Measurements from ENCODE around the gene CCDC57.

DNA sequence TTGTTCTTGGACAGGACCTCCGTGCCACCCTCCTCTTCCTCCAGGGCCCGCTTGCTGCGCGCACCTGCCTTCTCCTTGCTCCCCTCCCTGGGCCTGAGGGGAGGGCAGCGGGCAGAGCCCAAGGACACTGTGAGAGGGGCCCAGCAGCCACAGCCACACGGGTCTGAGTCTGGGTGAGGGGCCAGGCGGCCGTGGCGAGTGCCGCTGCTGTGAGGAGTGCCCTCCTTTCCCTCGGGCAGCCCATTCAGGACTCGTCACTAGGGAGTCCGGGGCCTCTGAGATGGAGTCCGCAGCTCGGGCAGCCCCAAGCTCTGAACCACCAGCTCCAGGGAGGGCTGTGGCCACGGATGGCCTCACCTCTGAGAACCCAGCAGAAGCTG, 152.7 kb downstream of the CCDC57 start:
- TF ChIP-seq CTCF (IDR thresholded peaks at IDR 0.05; ENCODE audit: low read depth, low read length), result no peak
- no peak for TF ChIP-seq EZH2phosphoT487 (IDR thresholded peaks at IDR 0.05; ENCODE audit: low read depth)

Measured in OCI-LY3 (cell line).